HG03280 (cell line): ENCODE measurements around the gene C1QL3.

ENCODE experiments used
- ATAC-seq: cut with Tn5 transposase; IDR thresholded peaks from one replicate; pipeline ENCODE4 v1.9.1; 2021; ENCODE audit warnings: mild to moderate bottlenecking, moderate library complexity; ENCODE audit not compliant: unreplicated experiment

C1QL3 gene

DNA sequence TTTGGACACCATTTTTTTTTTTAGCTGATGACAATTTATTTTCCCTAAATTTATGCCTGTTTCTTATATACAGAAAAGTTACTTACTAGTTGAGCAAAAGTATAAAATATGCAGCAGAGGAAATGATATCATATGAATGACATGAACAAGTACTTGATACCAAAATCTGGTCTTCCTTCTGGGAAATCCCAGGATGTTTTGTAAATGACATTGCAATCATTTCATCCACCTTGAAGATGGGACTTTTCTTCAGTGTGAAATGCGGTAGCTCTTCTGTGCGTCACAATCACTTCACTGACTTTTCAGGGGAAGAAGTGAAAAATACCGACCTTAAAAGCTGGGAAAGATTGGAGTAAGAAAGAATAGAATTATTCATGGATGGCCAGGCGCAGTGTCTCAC, 23.8 kb downstream of the C1QL3 start:
- no peak for ATAC-seq

GRCh38 chr10:16493884-16494536, 27.7 kb downstream of the C1QL3 start:
- no peak for ATAC-seq

DNA sequence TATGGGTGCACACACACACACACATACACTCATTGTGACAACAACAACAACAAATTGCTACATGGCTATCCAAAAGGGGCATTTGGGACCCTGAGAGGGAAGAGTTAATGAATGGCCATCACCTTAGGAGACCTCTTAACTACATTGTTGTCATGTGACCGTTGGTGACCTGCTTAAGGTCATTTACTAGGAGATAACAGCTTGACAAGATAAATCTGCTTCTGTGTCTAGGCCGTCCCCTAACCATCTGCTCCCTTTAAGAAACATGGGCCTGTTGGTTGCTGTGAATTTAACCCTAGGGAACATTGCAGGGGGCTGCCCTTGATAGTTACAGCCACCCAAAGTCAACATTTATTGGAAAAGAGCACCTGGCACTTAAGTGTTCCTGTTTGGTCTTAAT, 29.7 kb downstream of the C1QL3 start:
- ATAC-seq = no peak

DNA sequence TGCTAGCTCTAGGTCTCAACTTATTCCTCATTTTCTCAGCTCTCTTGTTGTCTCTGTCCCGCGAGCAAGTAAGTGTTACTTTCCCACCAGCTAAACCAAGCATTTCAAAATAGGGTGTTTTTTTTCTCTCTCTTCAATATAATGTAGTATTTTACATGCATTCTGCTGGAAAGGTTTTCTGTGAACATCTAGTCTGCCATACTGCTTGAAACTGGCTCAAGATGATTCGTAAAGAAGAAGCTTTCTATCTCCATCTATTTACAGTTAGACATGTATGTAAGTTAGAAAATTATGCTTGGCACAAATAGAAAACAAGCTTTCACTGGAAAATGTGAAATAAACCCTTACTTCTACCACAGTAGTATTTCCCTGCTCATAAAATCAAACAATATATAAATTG, 31.2 kb downstream of the C1QL3 start:
- no peak for ATAC-seq

DNA sequence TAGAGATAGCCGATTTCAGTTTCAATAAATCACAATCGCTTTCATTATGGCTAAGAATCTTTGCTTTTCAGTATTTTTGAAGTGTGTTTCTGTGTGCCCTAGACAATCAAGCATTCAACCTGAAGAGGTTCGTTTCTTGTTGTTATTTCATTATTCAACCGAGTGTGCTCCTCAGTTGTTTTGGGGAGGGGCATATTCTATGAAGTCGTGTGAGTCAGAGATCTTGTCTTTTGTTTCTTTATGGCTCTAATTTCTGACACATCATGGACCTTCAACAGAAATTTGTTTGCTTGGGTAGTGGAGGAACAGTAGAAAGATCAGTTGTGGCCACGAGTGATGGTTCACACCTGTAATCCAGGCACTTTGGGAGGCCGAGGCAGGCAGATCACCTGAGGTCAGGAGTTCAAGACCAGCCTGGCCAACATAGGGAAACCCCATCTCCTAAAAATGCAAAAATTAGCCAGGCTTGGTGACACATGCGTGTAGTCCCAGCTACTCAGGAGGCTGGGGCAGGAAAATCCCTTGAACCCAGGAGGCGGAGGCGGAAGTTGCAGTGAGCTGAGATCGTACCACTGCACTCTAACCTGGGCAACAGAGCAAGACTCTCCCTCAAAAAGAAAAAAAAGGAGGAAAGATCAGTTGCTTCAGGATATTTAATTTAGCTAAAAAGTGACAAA, 38.3 kb downstream of the C1QL3 start:
- ATAC-seq = no peak

DNA sequence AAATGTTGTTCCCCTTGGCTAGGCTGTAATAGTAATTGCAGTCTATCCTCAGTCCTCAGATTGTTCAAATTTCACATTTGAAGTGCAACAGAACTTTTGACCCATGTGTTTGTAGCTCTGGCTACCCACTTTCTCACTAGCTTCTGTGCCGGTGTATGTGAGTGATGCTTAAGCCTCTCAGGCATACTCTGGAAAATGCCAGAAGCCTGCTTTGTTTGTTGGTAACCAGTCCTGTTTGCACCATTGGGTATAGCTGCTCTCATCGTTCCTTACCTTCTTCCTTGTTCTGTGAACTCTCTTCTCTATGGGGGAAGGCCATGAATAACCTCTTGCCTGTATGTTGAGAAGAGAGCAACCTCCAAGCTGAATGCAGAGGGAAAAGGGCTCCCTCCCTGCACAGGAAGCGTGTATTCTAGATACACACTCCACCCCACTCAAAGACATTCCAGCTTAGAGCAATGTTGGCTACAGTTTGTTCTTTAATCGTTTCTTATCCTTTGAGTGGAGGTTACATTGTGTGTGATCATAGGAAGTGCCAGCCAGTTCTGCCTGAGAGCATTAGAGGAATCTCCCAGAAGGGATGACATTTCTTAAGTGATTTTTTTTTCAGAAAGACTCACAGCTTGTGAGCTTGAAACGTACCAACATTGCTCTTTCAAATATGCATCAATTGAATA, 40.5 kb downstream of the C1QL3 start:
- no peak for ATAC-seq

DNA sequence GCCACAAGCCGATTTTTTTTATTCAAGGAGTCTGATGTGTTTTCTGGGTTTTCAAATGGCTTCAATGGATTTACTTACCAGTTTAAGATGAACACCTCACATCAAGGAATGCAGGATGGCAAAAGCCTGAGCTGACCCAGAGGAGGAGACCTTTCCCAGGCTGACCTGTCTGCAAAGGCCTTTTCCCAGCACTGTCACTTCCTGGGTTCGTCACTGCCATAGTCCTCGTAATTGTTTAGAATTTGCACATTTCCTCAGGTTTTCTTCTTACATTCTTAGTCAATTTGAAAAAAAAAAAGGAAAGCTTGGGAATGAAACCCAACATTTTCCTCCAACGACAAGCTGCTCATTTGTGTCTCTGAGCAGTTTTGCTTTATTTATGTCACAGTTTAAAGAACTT, 42.9 kb downstream of the C1QL3 start:
- ATAC-seq = no peak

GRCh38 chr10:16477757-16478156, 43.9 kb downstream of the C1QL3 start:
- no peak for ATAC-seq

DNA sequence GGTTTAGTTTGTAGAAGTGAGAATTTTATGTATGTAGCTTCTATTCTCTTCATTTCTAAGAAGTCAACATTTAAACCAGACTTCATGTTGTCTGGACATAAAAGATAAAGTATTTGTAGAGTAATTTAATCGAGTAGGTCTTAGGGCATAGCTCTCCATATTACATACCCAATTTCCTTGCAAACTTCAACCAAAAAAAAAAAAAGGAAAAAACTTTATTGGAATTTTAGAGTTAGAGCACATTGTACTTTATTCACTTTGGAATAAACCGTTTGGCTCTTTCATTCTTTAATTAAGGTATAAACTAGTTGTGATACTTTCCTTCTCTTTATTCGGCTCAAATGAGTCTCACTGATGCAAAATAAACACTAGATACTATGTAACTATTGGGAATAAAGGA, 48.9 kb downstream of the C1QL3 start:
- no peak for ATAC-seq

DNA sequence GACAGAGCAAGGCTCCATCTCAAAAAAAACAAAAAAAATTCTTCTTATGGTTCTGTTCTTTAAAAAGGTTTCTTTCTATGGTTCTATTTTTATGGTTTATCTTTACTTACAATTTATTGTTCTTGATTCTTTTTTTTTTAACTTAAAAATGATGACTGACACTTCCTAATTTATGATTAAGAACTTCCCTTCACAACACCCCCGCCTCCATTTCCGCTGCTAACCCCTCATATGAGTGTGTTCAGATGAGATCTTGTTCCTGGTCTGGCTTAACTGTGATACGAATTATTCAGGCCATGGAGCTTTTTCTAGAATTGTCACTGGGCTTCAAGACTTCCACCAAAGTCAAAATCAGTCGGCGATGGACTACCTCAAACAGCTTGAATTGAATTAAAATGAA, 50.9 kb downstream of the C1QL3 start:
- no peak for ATAC-seq

GRCh38 chr10:16466001-16466400, 55.7 kb downstream of the C1QL3 start:
- ATAC-seq = no peak
